ENCODE data around the gene NCAPH2. TPM values are rescaled to one million over a fixed set of nuclear protein-coding genes. Genes with fewer than 3 reads are reported as not detected.

Gene NCAPH2
- total and polyA plus RNA-seq, 2 of the 13 experiments (the other 11 are each of a cell fraction or from before 2014, with no cell fraction given): 28.1 to 64.4 TPM

DNA sequence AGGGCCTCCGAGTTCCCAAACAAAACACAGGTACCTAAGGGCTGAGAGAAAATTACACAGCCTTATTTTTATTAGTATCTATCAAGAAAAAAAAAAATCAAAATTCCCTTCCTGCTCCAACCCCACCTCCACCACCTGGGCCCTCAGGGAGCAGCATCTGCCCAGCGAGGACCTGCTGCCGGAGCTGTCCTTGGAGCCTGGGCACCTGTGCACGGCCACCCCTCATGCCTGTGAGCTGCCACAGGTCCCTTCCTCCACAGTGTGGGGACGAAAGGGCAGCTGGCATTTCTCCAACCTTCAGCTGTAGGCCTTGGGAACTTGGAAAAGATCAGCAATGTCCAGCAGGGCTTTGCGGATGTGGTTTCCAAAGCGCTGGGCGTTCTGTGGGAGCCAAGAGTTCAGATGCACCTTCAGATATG, 61.0 kb downstream of the NCAPH2 start:
- no peaks in the 10 kb centered on the region for H3K79me2 ChIP-seq (ENCODE audit: insufficient read depth, low read length)
- FAIRE-seq (no peak), DNase-seq (ENCODE audit: low spot score) (peak; percentile 78), ATAC-seq (peak; percentile 86)
- WGBS (ENCODE audit: low lambda C conversion rate): 6% methylated on average over 5 of the region's 8 CpGs
- peaks cover 34% of the 10 kb centered on the region for H3K4me1 ChIP-seq (ENCODE audit: insufficient read depth, low read length)
- peak overlapping the region; percentile 52 for H3K4me2 ChIP-seq (ENCODE audit: low read depth, low read length)
- intact Hi-C loops (cut with micrococcal nuclease; ENCODE audit: unreplicated experiment): no loop called here
- H3K4me3 ChIP-seq (replicated peaks in 1 of 3; ENCODE audit: insufficient read depth in 1 of 3, low read depth in 2 of 3, low read length in 3 of 3): peak overlapping the region in 1 of 3 experiments; percentile 7; a peak in 1 of 6 replicates
- no peaks in the 10 kb centered on the region for H3K27me3 ChIP-seq (ENCODE audit: control insufficient read depth in 1 of 2, insufficient read depth in 2 of 2, low read length in 2 of 2)
- H3K27ac ChIP-seq (ENCODE audit: extremely low read length, insufficient read depth, low read length): peak overlapping the region; percentile 83
- H2AFZ ChIP-seq (ENCODE audit: low read length): no peak overlapping the region
- ChIA-PET POLR2A (interaction anchor here (0.9 to 3.2 kb wide), 12 partner anchors 9 to 131 kb away, joined by 3 to 30 read pairs (median 4); partner anchors contain the start of genes CHKB, CPT1B, KLHDC7B and SCO2), CTCF (ENCODE audit: low intra/inter-chr PET ratio, low total read pairs) (no interaction called here)
- no peaks in the 10 kb centered on the region for H3K9me3 ChIP-seq (ENCODE audit: low read length)
- TSS peak; percentile 83 for BruUV-seq (replicated peaks)
- peak overlapping the region; percentile 47 for H3K9ac ChIP-seq (ENCODE audit: insufficient read depth, low read depth, low read length)
- no peaks in the 10 kb centered on the region for H4K20me1 ChIP-seq (ENCODE audit: insufficient read depth, low read length)
- in situ Hi-C loops (cut with HindIII; ENCODE audit: extremely low pct_ligation_motif_present, low pct_unique_long_range_greater_than_20kb): loop anchor here (5.0 kb wide), 1 partner anchor 37 kb away; the partner anchor contains the start of gene TYMP
- H3K36me3 ChIP-seq (replicated peaks in 1 of 2; ENCODE audit: control insufficient read depth in 1 of 2, insufficient read depth in 2 of 2, low read length in 2 of 2): peaks cover 4 to 5% of the 10 kb centered on the region in 2 experiments; a peak in 2 of 5 replicates
- TF ChIP-seq TAF1 (CRISPR knock-in tag; IDR thresholded peaks at IDR 0.05): 0 out of 2 replicates have a peak, but pooled peaks have one; percentile 27
- 0 out of 2 replicates have a peak, but pooled peaks have one; percentile 24 for TF ChIP-seq NR2C2 (CRISPR knock-in tag; IDR thresholded peaks at IDR 0.05; ENCODE audit: borderline replicate concordance)
- TF ChIP-seq, protein P1, sequence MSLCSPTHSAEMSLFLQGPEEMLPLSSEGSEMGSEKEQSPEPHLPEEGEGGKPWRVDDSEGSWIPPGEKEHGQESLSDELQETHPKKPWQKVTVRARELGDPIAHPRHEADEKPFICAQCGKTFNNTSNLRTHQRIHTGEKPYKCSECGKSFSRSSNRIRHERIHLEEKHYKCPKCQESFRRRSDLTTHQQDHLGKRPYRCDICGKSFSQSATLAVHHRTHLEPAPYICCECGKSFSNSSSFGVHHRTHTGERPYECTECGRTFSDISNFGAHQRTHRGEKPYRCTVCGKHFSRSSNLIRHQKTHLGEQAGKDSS (CRISPR knock-in tag; IDR thresholded peaks at IDR 0.05; ENCODE audit: borderline replicate concordance, low read depth): 0 out of 2 replicates have a peak, but pooled peaks have one; percentile 12
- TF ChIP-seq SUZ12 (IDR thresholded peaks at IDR 0.05; ENCODE audit: low read depth, low read length): no peak
- no peak; the same call in 1 of the 2 replicates for TF ChIP-seq ZNF350 (CRISPR knock-in tag; IDR thresholded peaks at IDR 0.05; ENCODE audit: borderline replicate concordance, low read depth)
- TF ChIP-seq, protein P2, sequence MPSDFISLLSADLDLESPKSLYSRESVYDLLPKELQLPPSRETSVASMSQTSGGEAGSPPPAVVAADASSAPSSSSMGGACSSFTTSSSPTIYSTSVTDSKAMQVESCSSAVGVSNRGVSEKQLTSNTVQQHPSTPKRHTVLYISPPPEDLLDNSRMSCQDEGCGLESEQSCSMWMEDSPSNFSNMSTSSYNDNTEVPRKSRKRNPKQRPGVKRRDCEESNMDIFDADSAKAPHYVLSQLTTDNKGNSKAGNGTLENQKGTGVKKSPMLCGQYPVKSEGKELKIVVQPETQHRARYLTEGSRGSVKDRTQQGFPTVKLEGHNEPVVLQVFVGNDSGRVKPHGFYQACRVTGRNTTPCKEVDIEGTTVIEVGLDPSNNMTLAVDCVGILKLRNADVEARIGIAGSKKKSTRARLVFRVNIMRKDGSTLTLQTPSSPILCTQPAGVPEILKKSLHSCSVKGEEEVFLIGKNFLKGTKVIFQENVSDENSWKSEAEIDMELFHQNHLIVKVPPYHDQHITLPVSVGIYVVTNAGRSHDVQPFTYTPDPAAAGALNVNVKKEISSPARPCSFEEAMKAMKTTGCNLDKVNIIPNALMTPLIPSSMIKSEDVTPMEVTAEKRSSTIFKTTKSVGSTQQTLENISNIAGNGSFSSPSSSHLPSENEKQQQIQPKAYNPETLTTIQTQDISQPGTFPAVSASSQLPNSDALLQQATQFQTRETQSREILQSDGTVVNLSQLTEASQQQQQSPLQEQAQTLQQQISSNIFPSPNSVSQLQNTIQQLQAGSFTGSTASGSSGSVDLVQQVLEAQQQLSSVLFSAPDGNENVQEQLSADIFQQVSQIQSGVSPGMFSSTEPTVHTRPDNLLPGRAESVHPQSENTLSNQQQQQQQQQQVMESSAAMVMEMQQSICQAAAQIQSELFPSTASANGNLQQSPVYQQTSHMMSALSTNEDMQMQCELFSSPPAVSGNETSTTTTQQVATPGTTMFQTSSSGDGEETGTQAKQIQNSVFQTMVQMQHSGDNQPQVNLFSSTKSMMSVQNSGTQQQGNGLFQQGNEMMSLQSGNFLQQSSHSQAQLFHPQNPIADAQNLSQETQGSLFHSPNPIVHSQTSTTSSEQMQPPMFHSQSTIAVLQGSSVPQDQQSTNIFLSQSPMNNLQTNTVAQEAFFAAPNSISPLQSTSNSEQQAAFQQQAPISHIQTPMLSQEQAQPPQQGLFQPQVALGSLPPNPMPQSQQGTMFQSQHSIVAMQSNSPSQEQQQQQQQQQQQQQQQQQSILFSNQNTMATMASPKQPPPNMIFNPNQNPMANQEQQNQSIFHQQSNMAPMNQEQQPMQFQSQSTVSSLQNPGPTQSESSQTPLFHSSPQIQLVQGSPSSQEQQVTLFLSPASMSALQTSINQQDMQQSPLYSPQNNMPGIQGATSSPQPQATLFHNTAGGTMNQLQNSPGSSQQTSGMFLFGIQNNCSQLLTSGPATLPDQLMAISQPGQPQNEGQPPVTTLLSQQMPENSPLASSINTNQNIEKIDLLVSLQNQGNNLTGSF (CRISPR knock-in tag; IDR thresholded peaks at IDR 0.05): no peak
- TF ChIP-seq ZNF543 (CRISPR knock-in tag; IDR thresholded peaks at IDR 0.05): 0 out of 2 replicates have a peak, but pooled peaks have one; percentile 51
- TF ChIP-seq, protein P3, sequence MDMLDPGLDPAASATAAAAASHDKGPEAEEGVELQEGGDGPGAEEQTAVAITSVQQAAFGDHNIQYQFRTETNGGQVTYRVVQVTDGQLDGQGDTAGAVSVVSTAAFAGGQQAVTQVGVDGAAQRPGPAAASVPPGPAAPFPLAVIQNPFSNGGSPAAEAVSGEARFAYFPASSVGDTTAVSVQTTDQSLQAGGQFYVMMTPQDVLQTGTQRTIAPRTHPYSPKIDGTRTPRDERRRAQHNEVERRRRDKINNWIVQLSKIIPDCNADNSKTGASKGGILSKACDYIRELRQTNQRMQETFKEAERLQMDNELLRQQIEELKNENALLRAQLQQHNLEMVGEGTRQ (IDR thresholded peaks at IDR 0.05; ENCODE audit: low read depth, low read length): no peak
- TF ChIP-seq, protein P3 (CRISPR knock-in tag; IDR thresholded peaks at IDR 0.05; ENCODE audit: borderline replicate concordance): no peak
- TF ChIP-seq, protein P4, sequence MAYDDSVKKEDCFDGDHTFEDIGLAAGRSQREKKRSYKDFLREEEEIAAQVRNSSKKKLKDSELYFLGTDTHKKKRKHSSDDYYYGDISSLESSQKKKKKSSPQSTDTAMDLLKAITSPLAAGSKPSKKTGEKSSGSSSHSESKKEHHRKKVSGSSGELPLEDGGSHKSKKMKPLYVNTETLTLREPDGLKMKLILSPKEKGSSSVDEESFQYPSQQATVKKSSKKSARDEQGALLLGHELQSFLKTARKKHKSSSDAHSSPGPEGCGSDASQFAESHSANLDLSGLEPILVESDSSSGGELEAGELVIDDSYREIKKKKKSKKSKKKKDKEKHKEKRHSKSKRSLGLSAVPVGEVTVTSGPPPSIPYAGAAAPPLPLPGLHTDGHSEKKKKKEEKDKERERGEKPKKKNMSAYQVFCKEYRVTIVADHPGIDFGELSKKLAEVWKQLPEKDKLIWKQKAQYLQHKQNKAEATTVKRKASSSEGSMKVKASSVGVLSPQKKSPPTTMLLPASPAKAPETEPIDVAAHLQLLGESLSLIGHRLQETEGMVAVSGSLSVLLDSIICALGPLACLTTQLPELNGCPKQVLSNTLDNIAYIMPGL (CRISPR knock-in tag; IDR thresholded peaks at IDR 0.05; ENCODE audit: borderline replicate concordance in 1 of 2, low read depth in 1 of 2): 0 out of 4 replicates have a peak, but pooled peaks of 1 of the 2 experiments have one; percentile 50
- TF ChIP-seq SP140L (CRISPR knock-in tag; IDR thresholded peaks at IDR 0.05; ENCODE audit: borderline replicate concordance): no peak
- TF ChIP-seq ZNF292 (CRISPR knock-in tag; IDR thresholded peaks at IDR 0.05; ENCODE audit: borderline replicate concordance, low read depth): peak; percentile 45; the same call in 1 of the 2 replicates

All from HepG2 (cell line).